ENCODE data around the gene ZNF862. TPM values are rescaled to one million over a fixed set of nuclear protein-coding genes. Genes with fewer than 3 reads are reported as not detected.
A peak's percentile ranks its signal among the peaks of the same experiment; 100 is the strongest.

ZNF862 gene
- total and polyA plus RNA-seq, 5 donors from 2014 or later, result 5.3 to 32.8 (median 7.2) TPM

GRCh38 chr7:149801816-149802215 lies 36.4 kb upstream of the ZNF862 start:
- no peak overlapping the region for H3K27ac Mint-ChIP-seq
- no peaks in the 10 kb centered on the region for H3K9me3 ChIP-seq (ENCODE audit: control insufficient read depth in 2 of 2, low read length in 2 of 2)

GRCh38 chr7:149802966-149803365 lies 35.2 kb upstream of the ZNF862 start:
- Histone ChIP-seq H3K4me1 (ENCODE audit: control insufficient read depth, insufficient read depth, low read length, poor library complexity, severe bottlenecking) (no peaks in the 10 kb centered on the region), H3K9me3 (ENCODE audit: control insufficient read depth in 2 of 2, low read length in 2 of 2) (no peaks in the 10 kb centered on the region), H3K4me3 (ENCODE audit: low read depth, low read length) (no peak overlapping the region), H3K27me3 (ENCODE audit: control insufficient read depth, insufficient read depth, low read length) (no peaks in the 10 kb centered on the region), H3K27ac (ENCODE audit: insufficient read depth, low read length, poor library complexity, severe bottlenecking) (no peak overlapping the region), H3K36me3 (ENCODE audit: control insufficient read depth, insufficient read depth, low read length) (no peaks in the 10 kb centered on the region)
- no peak overlapping the region for H3K27ac Mint-ChIP-seq
- ATAC-seq (ENCODE audit: low read depth in 2 of 2) (no peak), DNase-seq (no peak)
- no peaks in the 10 kb centered on the region for H3K9me3 Mint-ChIP-seq
- H3K27me3 Mint-ChIP-seq, result no peaks in the 10 kb centered on the region
- H3K4me3 Mint-ChIP-seq, result no peak overlapping the region
- H3K4me1 Mint-ChIP-seq, result no peaks in the 10 kb centered on the region
- H3K36me3 Mint-ChIP-seq, result no peaks in the 10 kb centered on the region

More at GRCh38 chr7:149801816-149802215, 36.4 kb upstream of the ZNF862 start:
- ATAC-seq (ENCODE audit: low read depth in 2 of 2) (no peak), DNase-seq (no peak)
- no peaks in the 10 kb centered on the region for H3K9me3 Mint-ChIP-seq
- Histone ChIP-seq H3K27me3 (ENCODE audit: control insufficient read depth, insufficient read depth, low read length) (no peaks in the 10 kb centered on the region), H3K36me3 (ENCODE audit: control insufficient read depth, insufficient read depth, low read length) (no peaks in the 10 kb centered on the region), H3K27ac (ENCODE audit: insufficient read depth, low read length, poor library complexity, severe bottlenecking) (no peak overlapping the region), H3K4me1 (ENCODE audit: control insufficient read depth, insufficient read depth, low read length, poor library complexity, severe bottlenecking) (no peaks in the 10 kb centered on the region), H3K4me3 (ENCODE audit: low read depth, low read length) (no peak overlapping the region)
- no peaks in the 10 kb centered on the region for H3K4me1 Mint-ChIP-seq
- H3K4me3 Mint-ChIP-seq, result no peak overlapping the region
- peaks cover 6% of the 10 kb centered on the region for H3K27me3 Mint-ChIP-seq
- H3K36me3 Mint-ChIP-seq, result no peaks in the 10 kb centered on the region

GRCh38 chr7:149803551-149804074 lies 34.6 kb upstream of the ZNF862 start:
- H3K27me3 ChIP-seq (ENCODE audit: control insufficient read depth, insufficient read depth, low read length), result no peaks in the 10 kb centered on the region
- H3K4me1 Mint-ChIP-seq, result no peaks in the 10 kb centered on the region
- H3K9me3 ChIP-seq (ENCODE audit: control insufficient read depth in 2 of 2, low read length in 2 of 2), result no peaks in the 10 kb centered on the region
- H3K27me3 Mint-ChIP-seq, result no peaks in the 10 kb centered on the region
- H3K36me3 ChIP-seq (ENCODE audit: control insufficient read depth, insufficient read depth, low read length), result no peaks in the 10 kb centered on the region
- H3K4me3 Mint-ChIP-seq, result no peak overlapping the region
- no peak for DNase-seq
- H3K9me3 Mint-ChIP-seq, result no peaks in the 10 kb centered on the region
- no peak overlapping the region for H3K27ac ChIP-seq (ENCODE audit: insufficient read depth, low read length, poor library complexity, severe bottlenecking)
- H3K27ac Mint-ChIP-seq, result no peak overlapping the region
- no peak overlapping the region for H3K4me3 ChIP-seq (ENCODE audit: low read depth, low read length)
- no peaks in the 10 kb centered on the region for H3K36me3 Mint-ChIP-seq
- ATAC-seq (ENCODE audit: low read depth in 2 of 2), result no peak
- H3K4me1 ChIP-seq (ENCODE audit: control insufficient read depth, insufficient read depth, low read length, poor library complexity, severe bottlenecking), result no peaks in the 10 kb centered on the region

- H3K27ac Mint-ChIP-seq, result no peak overlapping the region
- no peak for ATAC-seq (ENCODE audit: low read depth in 2 of 2)
- Histone ChIP-seq H3K27ac (ENCODE audit: insufficient read depth, low read length, poor library complexity, severe bottlenecking) (no peak overlapping the region), H3K36me3 (ENCODE audit: control insufficient read depth, insufficient read depth, low read length) (no peaks in the 10 kb centered on the region), H3K4me3 (ENCODE audit: low read depth, low read length) (no peak overlapping the region), H3K4me1 (ENCODE audit: control insufficient read depth, insufficient read depth, low read length, poor library complexity, severe bottlenecking) (no peaks in the 10 kb centered on the region), H3K9me3 (ENCODE audit: control insufficient read depth in 2 of 2, low read length in 2 of 2) (no peaks in the 10 kb centered on the region), H3K27me3 (ENCODE audit: control insufficient read depth, insufficient read depth, low read length) (no peaks in the 10 kb centered on the region)
- no peaks in the 10 kb centered on the region for H3K9me3 Mint-ChIP-seq
- H3K36me3 Mint-ChIP-seq, result no peaks in the 10 kb centered on the region
- H3K27me3 Mint-ChIP-seq, result no peaks in the 10 kb centered on the region
- no peak for DNase-seq
- H3K4me3 Mint-ChIP-seq, result no peak overlapping the region
- H3K4me1 Mint-ChIP-seq, result no peaks in the 10 kb centered on the region
Observed at GRCh38 chr7:149804106-149804505, 34.1 kb upstream of the ZNF862 start.

GRCh38 chr7:149806726-149807125 lies 31.4 kb upstream of the ZNF862 start:
- ATAC-seq (ENCODE audit: low read depth in 2 of 2), result no peak
- Histone ChIP-seq H3K36me3 (ENCODE audit: control insufficient read depth, insufficient read depth, low read length) (no peaks in the 10 kb centered on the region), H3K4me3 (ENCODE audit: low read depth, low read length) (no peak overlapping the region), H3K27me3 (ENCODE audit: control insufficient read depth, insufficient read depth, low read length) (peaks cover 2% of the 10 kb centered on the region), H3K4me1 (ENCODE audit: control insufficient read depth, insufficient read depth, low read length, poor library complexity, severe bottlenecking) (no peaks in the 10 kb centered on the region), H3K9me3 (ENCODE audit: control insufficient read depth in 2 of 2, low read length in 2 of 2) (no peaks in the 10 kb centered on the region), H3K27ac (ENCODE audit: insufficient read depth, low read length, poor library complexity, severe bottlenecking) (no peak overlapping the region)
- Mint-ChIP-seq H3K4me3 (no peak overlapping the region), H3K27ac (no peak overlapping the region), H3K4me1 (no peaks in the 10 kb centered on the region), H3K27me3 (no peaks in the 10 kb centered on the region), H3K36me3 (no peaks in the 10 kb centered on the region), H3K9me3 (no peaks in the 10 kb centered on the region)
- DNase-seq, result no peak

- no peaks in the 10 kb centered on the region for H3K4me1 ChIP-seq (ENCODE audit: control insufficient read depth, insufficient read depth, low read length, poor library complexity, severe bottlenecking)
- Mint-ChIP-seq H3K4me3 (no peak overlapping the region), H3K4me1 (no peaks in the 10 kb centered on the region), H3K27me3 (no peaks in the 10 kb centered on the region), H3K27ac (no peak overlapping the region), H3K36me3 (no peaks in the 10 kb centered on the region), H3K9me3 (no peaks in the 10 kb centered on the region)
- peaks cover 2% of the 10 kb centered on the region for H3K27me3 ChIP-seq (ENCODE audit: control insufficient read depth, insufficient read depth, low read length)
- H3K9me3 ChIP-seq (ENCODE audit: control insufficient read depth in 2 of 2, low read length in 2 of 2), result no peaks in the 10 kb centered on the region
- DNase-seq (no peak), ATAC-seq (ENCODE audit: low read depth in 2 of 2) (no peak)
- H3K27ac ChIP-seq (ENCODE audit: insufficient read depth, low read length, poor library complexity, severe bottlenecking), result no peak overlapping the region
- H3K4me3 ChIP-seq (ENCODE audit: low read depth, low read length), result no peak overlapping the region
- H3K36me3 ChIP-seq (ENCODE audit: control insufficient read depth, insufficient read depth, low read length), result no peaks in the 10 kb centered on the region
Observed at GRCh38 chr7:149808311-149808710, 29.9 kb upstream of the ZNF862 start.

GRCh38 chr7:149809215-149809614 lies 29.0 kb upstream of the ZNF862 start:
- Histone ChIP-seq H3K4me3 (ENCODE audit: low read depth, low read length) (no peak overlapping the region), H3K27ac (ENCODE audit: insufficient read depth, low read length, poor library complexity, severe bottlenecking) (no peak overlapping the region), H3K4me1 (ENCODE audit: control insufficient read depth, insufficient read depth, low read length, poor library complexity, severe bottlenecking) (no peaks in the 10 kb centered on the region), H3K36me3 (ENCODE audit: control insufficient read depth, insufficient read depth, low read length) (no peaks in the 10 kb centered on the region), H3K27me3 (ENCODE audit: control insufficient read depth, insufficient read depth, low read length) (peaks cover 2% of the 10 kb centered on the region), H3K9me3 (ENCODE audit: control insufficient read depth in 2 of 2, low read length in 2 of 2) (no peaks in the 10 kb centered on the region)
- H3K9me3 Mint-ChIP-seq, result no peaks in the 10 kb centered on the region
- H3K4me1 Mint-ChIP-seq, result no peaks in the 10 kb centered on the region
- no peaks in the 10 kb centered on the region for H3K36me3 Mint-ChIP-seq
- no peak for DNase-seq
- no peak overlapping the region for H3K27ac Mint-ChIP-seq
- no peaks in the 10 kb centered on the region for H3K27me3 Mint-ChIP-seq
- ATAC-seq (ENCODE audit: low read depth in 2 of 2), result no peak
- H3K4me3 Mint-ChIP-seq, result no peak overlapping the region

GRCh38 chr7:149811221-149811620 lies 27.0 kb upstream of the ZNF862 start:
- Mint-ChIP-seq H3K4me3 (no peak overlapping the region), H3K27ac (no peak overlapping the region), H3K9me3 (no peaks in the 10 kb centered on the region), H3K4me1 (no peaks in the 10 kb centered on the region), H3K36me3 (no peaks in the 10 kb centered on the region), H3K27me3 (no peaks in the 10 kb centered on the region)
- no peaks in the 10 kb centered on the region for H3K9me3 ChIP-seq (ENCODE audit: control insufficient read depth in 2 of 2, low read length in 2 of 2)
- no peaks in the 10 kb centered on the region for H3K4me1 ChIP-seq (ENCODE audit: control insufficient read depth, insufficient read depth, low read length, poor library complexity, severe bottlenecking)
- H3K27me3 ChIP-seq (ENCODE audit: control insufficient read depth, insufficient read depth, low read length), result peaks cover 2% of the 10 kb centered on the region
- no peak overlapping the region for H3K4me3 ChIP-seq (ENCODE audit: low read depth, low read length)
- H3K36me3 ChIP-seq (ENCODE audit: control insufficient read depth, insufficient read depth, low read length), result no peaks in the 10 kb centered on the region
- no peak for ATAC-seq (ENCODE audit: low read depth in 2 of 2)
- no peak overlapping the region for H3K27ac ChIP-seq (ENCODE audit: insufficient read depth, low read length, poor library complexity, severe bottlenecking)
- peak in 1 of 3 donors; percentile 9 for DNase-seq
